IMR-90 (cell line): ENCODE results near the gene IFT57. TPM values are rescaled to one million over a fixed set of nuclear protein-coding genes. Genes with fewer than 3 reads are reported as not detected.
A peak's percentile ranks its signal among the peaks of the same experiment; 100 is the strongest.

Experiments used
- ATAC-seq: fragments of 200-7000 bp; cut with Tn5 transposase; 2 replicates; pipeline ENCODE4 v1.9.1; 2020; ENCODE audit warnings: low read depth, mild to moderate bottlenecking, moderate library complexity
- BruUV-seq: library from RNA; stranded (reverse); fragments of 400-500 nt; replicated peaks from 2 replicates; lab custom pipeline; 2021; lab: Mats Ljungman, UMichigan
- CTCF ChIA-PET: fragments of 300-600 bp; formaldehyde crosslinking; extraction: SDS; loops from one replicate; lab custom pipeline; 2021; ENCODE audit warnings: antibody characterized with exemption; lab: Yijun Ruan, JAX
- POLR2A ChIA-PET: fragments of 300-600 bp; sonication (Branson Sonifier 250); formaldehyde crosslinking; loops from one replicate; lab custom pipeline; 2022; ENCODE audit warnings: antibody characterized with exemption; ENCODE audit not compliant: unreplicated experiment; lab: Charles Lee
- DNase-seq: peaks from one replicate; pipeline ENCODE4 v3.0.0; 2013
- H2AFZ ChIP-seq: replicated peaks from 2 replicates; pipeline ENCODE3; 2013; ENCODE audit warnings: low read length, mild to moderate bottlenecking; ENCODE audit not compliant: poor library complexity
- H2AK5ac ChIP-seq: 2 replicates; pipeline ENCODE4 v1.6.1; 2013; ENCODE audit warnings: low read depth, low read length, inconsistent platforms
- H2AK9ac ChIP-seq: replicated peaks from 2 replicates; pipeline ENCODE3; 2013; ENCODE audit warnings: mild to moderate bottlenecking, low read depth, low read length, moderate library complexity; ENCODE audit not compliant: poor library complexity
- H2BK120ac ChIP-seq: 2 replicates; pipeline ENCODE4 v1.6.1; 2013; ENCODE audit warnings: low read depth, low read length, inconsistent platforms
- H2BK15ac ChIP-seq: 3 replicates; pipeline ENCODE4 v1.6.1; 2013; ENCODE audit warnings: low read depth, low read length, inconsistent platforms
- H2BK20ac ChIP-seq: 2 replicates; pipeline ENCODE4 v1.6.1; 2013; ENCODE audit warnings: low read depth, mild to moderate bottlenecking, inconsistent platforms, low read length, moderate library complexity
- H2BK5ac ChIP-seq: 2 replicates; pipeline ENCODE4 v1.6.1; 2013; ENCODE audit warnings: mild to moderate bottlenecking, low read depth, low read length, inconsistent platforms; ENCODE audit not compliant: poor library complexity, severe bottlenecking
- H3K14ac ChIP-seq: replicated peaks from 2 replicates; pipeline ENCODE4 v1.6.1; 2013; ENCODE audit warnings: low read depth, low read length, inconsistent platforms
- H3K18ac ChIP-seq: 2 replicates; pipeline ENCODE4 v1.6.1; 2013; ENCODE audit warnings: low read depth, low read length, control low read depth
- H3K23ac ChIP-seq: 2 replicates; pipeline ENCODE4 v1.6.1; 2013; ENCODE audit warnings: low read depth, low read length, inconsistent platforms
- H3K27ac ChIP-seq: 2 replicates; pipeline ENCODE4 v1.5.1; 2013; ENCODE audit warnings: mild to moderate bottlenecking, control low read depth, low read length; ENCODE audit not compliant: insufficient read depth
- H3K27me3 ChIP-seq: 2 replicates; pipeline ENCODE4 v1.6.1; 2013; ENCODE audit warnings: low read length; ENCODE audit not compliant: control insufficient read depth, insufficient read depth
- H3K36me3 ChIP-seq: 2 replicates; pipeline ENCODE4 v1.6.1; 2013; ENCODE audit warnings: low read length, mixed read lengths; ENCODE audit not compliant: control insufficient read depth, insufficient read depth
- H3K4ac ChIP-seq: 2 replicates; pipeline ENCODE4 v1.6.1; 2013; ENCODE audit warnings: low read depth, low read length, inconsistent platforms
- H3K4me1 ChIP-seq: 2 replicates; pipeline ENCODE4 v1.6.1; 2013; ENCODE audit warnings: low read length, mixed read lengths; ENCODE audit not compliant: control insufficient read depth, insufficient read depth
- H3K4me2 ChIP-seq: 2 replicates; pipeline ENCODE4 v1.6.1; 2013; ENCODE audit warnings: low read depth, mild to moderate bottlenecking, control low read depth, low read length, moderate library complexity
- H3K4me3 ChIP-seq: 2 replicates; pipeline ENCODE4 v1.5.1; 2013; ENCODE audit warnings: low read depth, mild to moderate bottlenecking, control low read depth, low read length, moderate library complexity; ENCODE audit not compliant: insufficient read depth
- H3K56ac ChIP-seq: 2 replicates; pipeline ENCODE4 v1.6.1; 2013; ENCODE audit warnings: low read length, inconsistent platforms; ENCODE audit not compliant: insufficient read depth; ENCODE audit errors: extremely low read depth
- H3K79me1 ChIP-seq, 2 experiments: 2 replicates each; pipeline ENCODE4 v1.6.1; 2013; ENCODE audit warnings: low read length in 2 of 2, inconsistent platforms in 1 of 2, low read depth in 1 of 2
- H3K9ac ChIP-seq: 2 replicates; pipeline ENCODE4 v1.6.1; 2013; ENCODE audit warnings: low read depth, low read length, control low read depth
- H3K9me1 ChIP-seq: 2 replicates; pipeline ENCODE4 v1.6.1; 2013; ENCODE audit warnings: low read length, inconsistent platforms; ENCODE audit not compliant: insufficient read depth
- H3K9me3 ChIP-seq: 2 replicates; pipeline ENCODE4 v1.6.1; 2013; ENCODE audit warnings: low read length; ENCODE audit not compliant: control insufficient read depth, insufficient read depth
- H4K20me1 ChIP-seq: 2 replicates; pipeline ENCODE4 v1.6.1; 2013; ENCODE audit warnings: low read length, inconsistent platforms; ENCODE audit not compliant: insufficient read depth
- H4K5ac ChIP-seq: 2 replicates; pipeline ENCODE4 v1.6.1; 2013; ENCODE audit warnings: mild to moderate bottlenecking, low read depth, low read length, control low read depth
- H4K8ac ChIP-seq, 2 experiments: 2 replicates each; pipeline ENCODE4 v1.6.1; 2013; ENCODE audit warnings: low read depth in 2 of 2, low read length in 2 of 2, control low read depth in 1 of 2, inconsistent platforms in 1 of 2
- H4K91ac ChIP-seq: 2 replicates; pipeline ENCODE4 v1.6.1; 2013; ENCODE audit warnings: low read depth, low read length, inconsistent platforms; ENCODE audit not compliant: insufficient read depth
- BHLHE40 ChIP-seq: fragments of 150-350 bp; IDR thresholded peaks from 2 replicates; pipeline ENCODE4 v1.6.1; 2016; ENCODE audit warnings: mild to moderate bottlenecking, low read depth, low read length
- CEBPB ChIP-seq: IDR thresholded peaks from 2 replicates; pipeline ENCODE4 v1.6.1; 2012; ENCODE audit warnings: low read depth, low read length, improper control_type of control experiment
- CTCF ChIP-seq: conservative IDR thresholded peaks from 2 replicates; pipeline ENCODE4 v1.5.1; 2012; ENCODE audit warnings: mild to moderate bottlenecking, low read depth, low read length, improper control_type of control experiment
- FOS ChIP-seq: fragments of 150-350 bp; IDR thresholded peaks from 2 replicates; pipeline ENCODE4 v1.6.1; 2016; ENCODE audit warnings: low read depth, low read length
- MAFK ChIP-seq: IDR thresholded peaks from 2 replicates; pipeline ENCODE4 v1.6.1; 2012; ENCODE audit warnings: low read depth, low read length, improper control_type of control experiment
- MAZ ChIP-seq: IDR thresholded peaks from 2 replicates; pipeline ENCODE4 v1.6.1; 2012; ENCODE audit warnings: low read depth, mild to moderate bottlenecking, low read length, improper control_type of control experiment, moderate library complexity, borderline replicate concordance
- MXI1 ChIP-seq: IDR thresholded peaks from 2 replicates; pipeline ENCODE4 v1.6.1; 2012; ENCODE audit warnings: low read depth, mild to moderate bottlenecking, low read length, moderate library complexity, borderline replicate concordance
- POLR2A ChIP-seq: IDR thresholded peaks from 2 replicates; pipeline ENCODE4 v1.6.1; 2012; ENCODE audit warnings: mild to moderate bottlenecking, low read depth, low read length
- RAD21 ChIP-seq: IDR thresholded peaks from 2 replicates; pipeline ENCODE4 v1.6.1; 2012; ENCODE audit warnings: low read length, improper control_type of control experiment
- SMC3 ChIP-seq: fragments of 150-350 bp; IDR thresholded peaks from 2 replicates; pipeline ENCODE4 v1.6.1; 2016; ENCODE audit warnings: low read depth, mild to moderate bottlenecking, antibody characterized with exemption, low read length, moderate library complexity
- USF2 ChIP-seq: fragments of 150-350 bp; IDR thresholded peaks from 2 replicates; pipeline ENCODE4 v1.6.1; 2017; ENCODE audit warnings: mild to moderate bottlenecking, antibody characterized with exemption, low read length, low read depth
- WGBS, 2 experiments: methylation state at CpG; one replicate each; pipeline versions ENCODE4 v1.1.5 to v1.1.7; 2013; ENCODE audit warnings: missing lambda C conversion rate in 2 of 2; ENCODE audit not compliant: insufficient read length in 1 of 2; ENCODE audit errors: extremely low coverage in 2 of 2; 5-methylcytosine and 5-hydroxymethylcytosine counted together
- dilution Hi-C: fragments of 300-500 bp; cut with HindIII; formaldehyde crosslinking; loops from one replicate; pipeline ENCODE4 v1.14.3; 2018; ENCODE audit warnings: low sequenced_read_pairs; ENCODE audit not compliant: unreplicated experiment
- in situ Hi-C: fragments of 300-500 bp; cut with MboI; formaldehyde crosslinking; loops from 3 replicates; pipeline ENCODE4 v1.14.3; 2019; ENCODE audit warnings: low sequenced_read_pairs, inconsistent platforms, mixed read lengths
- intact Hi-C: fragments of 100-400 bp; cut with micrococcal nuclease; formaldehyde crosslinking; loops from 2 replicates; pipeline ENCODE4 v1.10.0; 2022
- polyA plus RNA-seq, 3 experiments: library from polyadenylated mRNA; depleted of rRNA; stranded (reverse); fragments of >200 nt; gene quantifications; 2 replicates each; pipeline ENCODE4 v1.2.3, GENCODE V29; 2012; ENCODE audit warnings: low replicate concordance in 1 of 3
- total RNA-seq: library from RNA; depleted of rRNA; stranded (reverse); fragments of >200 nt; gene quantifications from 2 replicates; pipeline ENCODE4 v1.2.3, GENCODE V29; 2012
- TF ChIP-seq, protein P1 (sequence below): fragments of 150-350 bp; IDR thresholded peaks from 2 replicates; pipeline ENCODE4 v1.6.1; 2016; ENCODE audit warnings: low read depth, mild to moderate bottlenecking, low read length, moderate library complexity, borderline replicate concordance

Gene IFT57
- total and polyA plus RNA-seq, 2 of the 4 experiments (the other 2 are of a cell fraction), result 30.0 to 35.3 TPM

- 0 out of 2 replicates have a peak overlapping the region, but pooled peaks have one; percentile 7 for H3K14ac ChIP-seq
- peaks cover 2% of the 10 kb centered on the region; the same call in 1 of the 2 replicates for H3K9me1 ChIP-seq
- no peak overlapping the region for H4K91ac ChIP-seq
- H3K79me1 ChIP-seq, result peaks cover 0 to 3% of the 10 kb centered on the region in 2 experiments; a peak in 1 of 4 replicates
- H4K8ac ChIP-seq, result peak overlapping the region in 1 of 2 experiments; percentile 45; a peak in 1 of 4 replicates
- dilution Hi-C loops (no loop called here), in situ Hi-C loops (no loop called here), intact Hi-C loops (no loop called here)
- no peak overlapping the region for H3K27ac ChIP-seq
- WGBS, 2 experiments, result no CpG with 5 or more reads among the region's 1 CpG
- CTCF ChIA-PET, result no interaction called here
- POLR2A ChIA-PET, result interaction anchor here (0.7 kb wide), 1 partner anchor 25 kb away, joined by 4 read pairs; no protein-coding TSS in a partner anchor
- H3K4me1 ChIP-seq, result peaks cover 7% of the 10 kb centered on the region
- no peak overlapping the region for H3K4me3 ChIP-seq
- H4K5ac ChIP-seq, result no peak overlapping the region
- H2BK20ac ChIP-seq, result peak overlapping the region; percentile 21
- no peak overlapping the region for H2BK5ac ChIP-seq
- H3K4me2 ChIP-seq, result no peak overlapping the region
- peak overlapping the region; percentile 33; the same call in 1 of the 2 replicates for H3K23ac ChIP-seq
- ATAC-seq (peak; percentile 29; the same call in 1 of the 2 replicates), DNase-seq (peak; percentile 47)
- no peak overlapping the region for H3K18ac ChIP-seq
- H3K9me3 ChIP-seq, result peaks cover 4% of the 10 kb centered on the region; the same call in 1 of the 2 replicates
- H4K20me1 ChIP-seq, result no peaks in the 10 kb centered on the region
- no peak overlapping the region for H2BK15ac ChIP-seq
- H3K56ac ChIP-seq, result no peak overlapping the region
- H3K27me3 ChIP-seq, result no peaks in the 10 kb centered on the region
- no peak overlapping the region for H2AK9ac ChIP-seq
- H3K4ac ChIP-seq, result 0 out of 2 replicates have a peak overlapping the region, but pooled peaks have one; percentile 14
- no peak for TF ChIP-seq BHLHE40
- no peak for TF ChIP-seq CTCF
- TF ChIP-seq RAD21, result no peak
- no peak for TF ChIP-seq POLR2A
- no peak for TF ChIP-seq MAFK
- no peak for TF ChIP-seq USF2
- TF ChIP-seq FOS, result 0 out of 2 replicates have a peak, but pooled peaks have one; percentile 14
- no peak for TF ChIP-seq MAZ
- peak; percentile 78 for TF ChIP-seq CEBPB
- no peak for TF ChIP-seq SMC3
- no peak for TF ChIP-seq MXI1
- TF ChIP-seq, protein P1, sequence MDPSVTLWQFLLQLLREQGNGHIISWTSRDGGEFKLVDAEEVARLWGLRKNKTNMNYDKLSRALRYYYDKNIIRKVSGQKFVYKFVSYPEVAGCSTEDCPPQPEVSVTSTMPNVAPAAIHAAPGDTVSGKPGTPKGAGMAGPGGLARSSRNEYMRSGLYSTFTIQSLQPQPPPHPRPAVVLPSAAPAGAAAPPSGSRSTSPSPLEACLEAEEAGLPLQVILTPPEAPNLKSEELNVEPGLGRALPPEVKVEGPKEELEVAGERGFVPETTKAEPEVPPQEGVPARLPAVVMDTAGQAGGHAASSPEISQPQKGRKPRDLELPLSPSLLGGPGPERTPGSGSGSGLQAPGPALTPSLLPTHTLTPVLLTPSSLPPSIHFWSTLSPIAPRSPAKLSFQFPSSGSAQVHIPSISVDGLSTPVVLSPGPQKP, result no peak
- no TSS peak for BruUV-seq
- H2AFZ ChIP-seq, result no peak overlapping the region
- no peak overlapping the region; the same call in 1 of the 2 replicates for H2AK5ac ChIP-seq
- no peak overlapping the region for H3K9ac ChIP-seq
- peak overlapping the region; percentile 20 for H2BK120ac ChIP-seq
- H3K36me3 ChIP-seq, result 0 out of 2 replicates have a peak, but pooled peaks cover 1% of the 10 kb centered on the region
Measured at GRCh38 chr3:108183181-108183580, 39.0 kb downstream of the IFT57 start.
